GM04504 (cell line): ENCODE results near the gene SHOX.
"Not testable (repeated sequence)": the region's sequence is repeated elsewhere in the genome, so short reads cannot be mapped to it uniquely, and the experiment has no call there.

Source experiments
- DNase-seq: peaks from one replicate; pipeline ENCODE4 v3.0.0-alpha.2; 2012; ENCODE audit warnings: low read depth

SHOX gene

DNA sequence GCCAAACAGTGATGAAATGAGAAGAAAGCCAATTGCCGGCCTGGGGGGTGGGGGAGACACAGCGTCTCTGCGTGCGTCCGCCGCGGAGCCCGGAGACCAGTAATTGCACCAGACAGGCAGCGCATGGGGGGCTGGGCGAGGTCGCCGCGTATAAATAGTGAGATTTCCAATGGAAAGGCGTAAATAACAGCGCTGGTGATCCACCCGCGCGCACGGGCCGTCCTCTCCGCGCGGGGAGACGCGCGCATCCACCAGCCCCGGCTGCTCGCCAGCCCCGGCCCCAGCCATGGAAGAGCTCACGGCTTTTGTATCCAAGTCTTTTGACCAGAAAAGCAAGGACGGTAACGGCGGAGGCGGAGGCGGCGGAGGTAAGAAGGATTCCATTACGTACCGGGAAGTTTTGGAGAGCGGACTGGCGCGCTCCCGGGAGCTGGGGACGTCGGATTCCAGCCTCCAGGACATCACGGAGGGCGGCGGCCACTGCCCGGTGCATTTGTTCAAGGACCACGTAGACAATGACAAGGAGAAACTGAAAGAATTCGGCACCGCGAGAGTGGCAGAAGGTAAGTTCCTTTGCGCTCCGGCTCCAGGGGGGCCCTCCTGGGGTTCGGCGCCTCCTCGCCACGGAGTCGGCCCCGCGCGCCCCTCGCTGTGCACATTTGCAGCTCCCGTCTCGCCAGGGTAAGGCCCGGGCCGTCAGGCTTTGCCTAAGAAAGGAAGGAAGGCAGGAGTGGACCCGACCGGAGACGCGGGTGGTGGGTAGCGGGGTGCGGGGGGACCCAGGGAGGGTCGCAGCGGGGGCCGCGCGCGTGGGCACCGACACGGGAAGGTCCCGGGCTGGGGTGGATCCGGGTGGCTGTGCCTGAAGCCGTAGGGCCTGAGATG is at the start of gene SHOX:
TSS of gene SHOX (plus strand) at position 180 of the 885 bp plus-strand sequence. CDS start at position 287, 107 bp downstream.
- DNase-seq: no peak

DNA sequence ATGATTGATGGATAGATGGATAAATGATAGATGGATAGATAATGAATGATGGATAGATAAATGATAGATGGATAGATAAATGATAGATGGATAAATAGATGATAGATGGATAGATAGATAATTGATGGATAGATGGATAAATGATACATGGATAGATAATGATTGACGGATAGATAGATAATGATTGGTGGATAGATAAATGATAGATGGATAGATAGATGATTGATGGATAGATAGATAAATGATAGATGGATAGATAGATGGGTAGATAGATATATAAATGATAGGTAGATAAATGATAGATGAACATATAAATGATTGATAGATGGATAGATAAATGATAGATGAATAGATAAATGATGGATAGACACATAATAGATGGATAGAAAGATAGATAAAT is 49.5 kb upstream of the SHOX start:
- no peak for DNase-seq

DNA sequence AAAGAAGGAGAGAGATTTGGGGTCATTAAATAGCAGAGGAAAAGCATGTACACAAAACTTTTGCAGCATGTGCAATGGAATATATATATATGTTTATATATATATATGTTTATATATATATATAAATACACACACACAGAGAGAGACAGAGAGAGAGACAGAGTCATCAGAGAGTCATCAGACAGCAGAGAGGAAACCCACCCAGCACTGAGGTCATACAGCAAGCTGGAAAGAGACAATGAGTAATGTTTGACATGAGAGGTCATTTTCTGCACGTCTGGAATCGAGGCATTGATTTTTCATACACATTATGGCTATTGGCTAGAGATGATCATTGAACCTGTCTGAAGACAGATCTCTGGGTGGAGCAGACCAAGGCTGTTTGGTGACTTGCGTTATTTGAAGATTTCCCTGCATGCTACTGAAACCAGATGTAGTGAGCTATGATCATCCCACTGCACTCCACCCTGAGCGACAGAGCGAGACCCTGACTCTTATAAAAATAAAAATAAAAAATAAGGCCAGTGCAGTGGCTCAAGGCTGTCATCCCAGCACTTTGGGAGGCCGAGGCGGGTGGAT is 48.8 kb upstream of the SHOX start:
- no peak for DNase-seq

DNA sequence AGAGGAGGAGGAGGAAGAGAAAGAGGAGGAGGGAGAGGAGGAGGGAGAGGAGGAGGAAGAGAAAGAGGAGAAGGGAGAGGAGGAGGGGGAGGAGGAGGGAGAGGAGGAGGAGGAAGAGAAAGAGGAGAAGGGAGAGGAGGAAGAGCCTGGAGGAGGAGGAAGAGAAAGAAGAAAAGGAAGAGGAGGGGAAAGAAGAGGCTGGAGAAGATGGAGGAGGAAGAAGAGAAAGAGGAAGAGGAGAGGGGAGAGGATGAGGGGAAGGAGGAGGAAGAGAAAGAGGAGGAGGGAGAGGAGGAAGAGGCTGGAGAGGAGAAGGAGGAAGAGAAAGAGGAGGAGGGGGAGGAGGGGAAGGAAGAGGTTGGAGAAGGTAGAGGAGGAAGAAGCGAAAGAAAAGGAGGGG is 46.0 kb upstream of the SHOX start:
- no peak for DNase-seq

DNA sequence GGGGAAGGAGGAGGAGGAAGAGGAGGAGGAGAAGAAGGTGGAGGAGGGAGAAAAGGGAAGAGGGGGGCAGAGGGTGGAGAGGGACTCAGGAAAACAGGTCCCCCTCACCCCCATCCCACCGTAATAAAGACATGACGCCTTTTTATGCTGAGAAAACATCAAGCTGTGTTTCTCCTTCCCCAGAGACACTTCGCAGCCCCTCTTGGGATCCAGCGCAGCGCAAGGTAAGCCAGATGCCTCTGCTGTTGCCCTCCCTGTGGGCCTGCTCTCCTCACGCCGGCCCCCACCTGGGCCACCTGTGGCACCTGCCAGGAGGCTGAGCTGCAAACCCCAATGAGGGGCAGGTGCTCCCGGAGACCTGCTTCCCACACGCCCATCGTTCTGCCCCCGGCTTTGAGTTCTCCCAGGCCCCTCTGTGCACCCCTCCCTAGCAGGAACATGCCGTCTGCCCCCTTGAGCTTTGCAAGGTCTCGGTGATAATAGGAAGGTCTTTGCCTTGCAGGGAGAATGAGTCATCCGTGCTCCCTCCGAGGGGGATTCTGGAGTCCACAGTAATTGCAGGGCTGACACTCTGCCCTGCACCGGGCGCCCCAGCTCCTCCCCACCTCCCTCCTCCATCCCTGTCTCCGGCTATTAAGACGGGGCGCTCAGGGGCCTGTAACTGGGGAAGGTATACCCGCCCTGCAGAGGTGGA is 45.3 kb upstream of the SHOX start:
- DNase-seq: no peak

DNA sequence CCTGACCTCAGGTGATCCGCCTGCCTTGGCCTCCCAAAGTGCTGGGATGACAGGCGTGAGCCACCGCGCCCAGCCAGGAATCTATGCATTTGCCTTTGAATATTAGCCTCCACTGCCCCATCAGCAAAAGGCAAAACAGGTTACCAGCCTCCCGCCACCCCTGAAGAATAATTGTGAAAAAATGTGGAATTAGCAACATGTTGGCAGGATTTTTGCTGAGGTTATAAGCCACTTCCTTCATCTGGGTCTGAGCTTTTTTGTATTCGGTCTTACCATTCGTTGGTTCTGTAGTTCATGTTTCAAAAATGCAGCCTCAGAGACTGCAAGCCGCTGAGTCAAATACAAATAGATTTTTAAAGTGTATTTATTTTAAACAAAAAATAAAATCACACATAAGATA is 44.2 kb upstream of the SHOX start:
- no peak for DNase-seq

DNA sequence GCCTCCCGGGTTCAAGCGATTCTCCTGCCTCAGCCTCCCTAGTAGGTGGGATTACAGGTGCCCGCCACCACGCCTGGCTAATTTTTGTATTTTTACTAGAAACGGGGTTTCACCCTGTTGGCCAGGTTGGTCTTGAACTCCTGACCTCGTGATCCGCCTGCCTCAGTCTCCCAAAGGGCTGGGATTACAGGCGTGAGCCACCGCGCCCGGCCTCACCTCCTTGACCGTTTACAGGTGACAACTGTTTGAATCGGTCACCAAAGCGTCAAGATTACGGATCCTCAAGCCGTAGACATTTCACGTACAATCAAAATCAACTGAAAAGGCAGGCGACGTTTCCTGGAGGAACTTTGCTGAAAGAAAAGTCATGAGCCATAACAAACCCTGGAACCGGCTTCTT is 41.3 kb upstream of the SHOX start:
- not testable (repeated sequence) for DNase-seq

DNA sequence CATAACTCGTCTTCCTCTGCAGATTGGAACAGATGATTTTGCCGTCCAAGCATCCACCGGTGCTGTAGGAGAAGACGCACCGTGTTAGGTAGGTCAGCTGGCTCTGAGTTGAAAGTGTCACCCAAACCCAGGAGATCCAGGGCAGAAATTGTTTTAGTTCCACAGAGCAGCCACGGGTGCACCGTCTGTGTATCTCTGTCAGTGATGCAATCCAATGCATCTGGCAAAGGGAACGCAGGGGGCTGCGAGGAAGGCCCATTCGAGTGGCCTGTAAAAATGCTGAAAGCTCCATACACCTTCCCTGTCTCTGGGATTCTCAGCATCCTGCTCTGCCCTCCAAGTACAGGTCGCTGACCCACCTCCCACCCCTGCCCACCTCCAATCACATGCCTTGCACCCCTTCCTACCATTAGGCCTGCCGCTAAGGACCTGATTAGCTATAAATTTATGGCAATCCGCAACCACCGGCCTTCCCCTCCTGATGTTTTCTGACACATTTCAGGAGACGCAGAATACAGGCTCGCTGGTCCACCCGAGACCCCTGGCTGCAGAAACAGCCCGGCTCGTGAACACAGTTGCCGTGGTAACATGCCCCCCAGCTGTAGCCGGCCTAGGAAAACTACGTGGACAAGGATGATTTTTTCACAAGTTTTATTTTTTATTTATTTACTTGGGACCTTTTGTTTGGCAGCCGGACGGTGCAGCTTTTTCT is 39.7 kb upstream of the SHOX start:
- no peak for DNase-seq

DNA sequence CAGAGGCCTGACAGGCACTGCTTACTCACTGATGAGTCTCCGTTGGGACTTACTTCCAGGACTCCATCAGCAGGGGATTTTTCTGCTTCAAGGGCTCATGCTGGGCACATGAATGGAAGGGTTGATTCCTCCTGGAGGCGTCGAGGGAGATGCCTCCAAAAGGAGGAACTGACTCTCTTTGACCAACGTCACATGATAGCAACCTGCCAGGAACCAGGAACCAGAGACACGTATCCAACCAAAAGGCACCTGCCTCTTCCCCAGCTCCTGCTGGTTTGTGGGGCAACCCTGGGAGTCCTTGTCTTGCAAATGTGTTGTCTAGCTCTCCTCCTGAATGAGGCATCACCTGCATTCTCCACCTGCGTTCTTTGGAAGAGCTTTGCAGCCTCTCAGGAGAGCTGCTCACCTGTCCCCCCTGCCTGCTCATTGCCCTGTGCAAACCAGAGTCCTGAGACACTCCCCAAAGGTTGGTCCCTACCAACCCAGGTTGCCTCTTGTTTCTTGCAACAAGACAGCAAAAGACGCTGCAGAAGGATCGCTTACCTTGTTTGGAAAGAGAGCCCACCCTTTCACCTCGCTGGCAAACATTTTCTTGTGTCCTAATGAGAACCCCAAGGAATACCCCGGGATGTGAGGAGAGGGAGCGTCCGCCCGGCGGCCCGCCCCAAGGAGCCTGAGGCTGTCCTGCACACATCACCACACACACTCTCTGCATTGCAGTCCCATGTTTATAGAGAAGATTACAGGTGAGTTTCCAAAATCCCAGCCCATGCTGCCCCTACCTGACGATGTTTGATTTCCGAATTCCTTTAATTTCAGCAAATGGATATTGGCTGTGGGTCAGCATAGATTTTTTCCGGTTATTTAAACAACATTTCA is 30.5 kb upstream of the SHOX start:
- DNase-seq: no peak

DNA sequence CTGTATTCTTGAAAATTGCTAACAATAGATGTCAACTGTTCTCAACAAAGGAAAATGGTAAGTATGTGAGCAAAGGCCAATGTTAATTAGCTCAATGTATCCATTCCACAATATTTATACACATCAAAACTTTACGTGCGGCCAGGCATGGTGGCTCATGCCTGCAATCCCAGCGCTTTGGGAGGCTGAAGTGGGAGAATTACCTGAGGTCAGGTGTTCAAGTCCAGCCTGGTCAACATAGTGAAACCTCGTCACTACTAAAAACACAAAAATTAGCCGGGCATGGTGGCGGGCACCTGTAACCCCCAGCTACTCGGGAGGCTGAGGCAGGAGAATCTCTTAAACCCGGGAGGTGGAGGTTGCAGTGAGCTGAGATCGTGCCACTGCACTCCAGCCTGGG is 27.6 kb upstream of the SHOX start:
- not testable (repeated sequence) for DNase-seq

DNA sequence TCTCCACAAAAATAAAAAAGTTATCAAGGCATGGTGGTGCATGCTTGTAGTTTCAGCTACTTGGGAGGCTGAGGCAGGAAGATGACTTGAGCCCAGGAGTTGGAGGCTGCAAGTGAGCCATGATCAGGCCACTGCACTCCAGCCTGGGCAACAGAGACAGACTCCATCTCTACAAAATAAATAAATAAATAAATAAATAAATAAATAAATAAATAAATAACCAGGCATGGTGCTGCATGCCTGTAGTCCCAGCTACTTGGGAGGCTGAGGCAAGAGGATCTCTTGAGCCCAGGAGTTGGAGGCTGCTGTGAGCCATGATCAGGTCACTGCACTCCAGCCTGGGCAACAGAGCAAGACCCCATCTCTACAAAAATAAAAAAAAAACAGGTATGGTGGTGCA is 26.0 kb upstream of the SHOX start:
- DNase-seq: not testable (repeated sequence)

DNA sequence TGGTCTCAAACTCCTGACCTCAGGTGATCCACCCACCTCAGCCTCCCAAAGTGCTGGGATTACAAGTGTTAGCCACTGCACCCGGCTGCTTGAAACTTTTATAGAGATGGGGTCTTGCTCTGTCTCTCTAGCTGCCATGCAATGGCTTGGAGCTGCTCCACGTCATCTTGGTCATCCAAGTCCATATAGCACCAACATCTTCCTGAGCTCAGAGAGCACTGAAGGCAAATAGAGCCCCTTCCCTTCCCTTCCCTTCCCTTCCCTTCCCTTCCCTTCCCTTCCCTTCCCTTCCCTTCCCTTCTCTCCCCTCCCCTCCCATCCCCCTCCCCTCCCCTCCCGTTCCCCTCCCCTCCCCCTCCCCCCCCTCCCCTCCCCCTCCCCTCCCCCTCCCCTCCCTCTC is 22.5 kb upstream of the SHOX start:
- DNase-seq: not testable (repeated sequence)

DNA sequence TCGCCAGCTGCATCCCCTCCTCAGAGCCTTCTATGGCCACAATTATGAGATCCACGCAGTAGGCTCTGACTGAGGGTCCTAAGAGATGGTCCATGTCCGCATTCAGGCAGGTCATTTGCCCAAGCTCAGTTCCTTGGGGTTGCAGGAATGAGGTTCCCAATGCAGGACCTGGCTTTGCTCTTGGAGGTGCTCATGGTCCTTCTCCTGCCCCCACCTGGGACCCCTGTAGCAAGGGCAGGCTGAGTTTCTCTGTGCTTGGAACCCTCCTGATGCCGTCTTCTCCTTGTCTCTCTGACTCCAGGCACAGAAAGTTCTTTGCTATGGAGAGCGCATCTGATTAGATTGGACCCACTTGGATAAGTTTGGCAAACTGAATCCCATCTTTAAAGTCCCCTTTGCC is 16.5 kb upstream of the SHOX start:
- no peak for DNase-seq

DNA sequence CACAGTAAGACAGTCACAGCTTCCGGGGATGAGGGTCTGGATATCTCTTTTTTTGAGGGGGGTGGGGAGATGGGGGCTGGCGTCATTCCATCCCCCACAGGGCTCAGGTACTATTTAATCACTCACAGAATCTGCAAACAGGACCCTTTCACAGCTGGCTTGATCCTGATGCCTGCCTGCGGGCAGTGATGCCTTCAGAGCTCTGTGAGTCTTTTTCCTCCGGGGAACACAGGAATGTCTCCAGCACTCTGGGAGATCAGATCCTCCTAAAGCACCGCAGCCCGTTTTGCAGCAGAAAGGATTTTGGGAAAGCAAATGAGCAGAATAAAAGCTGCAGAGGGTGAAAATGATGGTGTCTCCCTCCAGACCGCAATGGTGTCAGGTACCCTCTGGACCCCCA is 13.2 kb upstream of the SHOX start:
- DNase-seq: no peak

DNA sequence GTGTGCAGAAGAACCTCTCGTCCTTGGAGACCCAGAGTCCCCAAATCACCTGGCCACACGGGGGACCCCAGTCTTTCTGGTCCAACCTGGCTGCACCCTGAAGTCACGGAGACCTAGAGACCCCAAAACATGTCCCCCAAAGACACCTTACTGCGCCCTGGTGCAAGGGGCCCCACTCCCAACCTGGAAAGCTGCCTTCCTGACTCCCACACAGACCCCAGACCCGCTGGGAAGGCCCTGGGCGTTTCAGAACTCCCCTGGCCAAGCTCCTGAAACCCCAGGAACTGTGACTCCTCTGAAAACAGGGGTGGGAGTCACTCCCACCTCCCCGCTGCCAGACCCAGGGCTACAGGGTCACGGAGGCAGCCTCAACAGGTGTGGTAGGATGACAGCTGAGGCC is 12.7 kb upstream of the SHOX start:
- DNase-seq: no peak

DNA sequence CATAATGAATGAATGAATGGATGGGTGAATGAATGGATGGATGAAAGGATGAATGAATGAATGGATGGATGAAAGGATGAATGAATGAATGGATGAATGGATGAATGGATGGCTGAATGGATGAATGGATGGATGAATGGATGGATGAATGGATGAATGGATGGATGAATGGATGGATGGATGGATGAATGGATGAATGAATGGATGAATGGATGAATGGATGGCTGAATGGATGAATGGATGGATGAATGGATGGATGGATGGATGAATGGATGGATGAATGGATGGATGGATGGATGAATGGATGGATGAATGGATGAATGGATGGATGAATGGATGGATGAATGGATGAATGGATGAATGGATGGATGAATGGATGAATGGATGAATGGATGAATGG is 12.3 kb upstream of the SHOX start:
- DNase-seq: not testable (repeated sequence)

DNA sequence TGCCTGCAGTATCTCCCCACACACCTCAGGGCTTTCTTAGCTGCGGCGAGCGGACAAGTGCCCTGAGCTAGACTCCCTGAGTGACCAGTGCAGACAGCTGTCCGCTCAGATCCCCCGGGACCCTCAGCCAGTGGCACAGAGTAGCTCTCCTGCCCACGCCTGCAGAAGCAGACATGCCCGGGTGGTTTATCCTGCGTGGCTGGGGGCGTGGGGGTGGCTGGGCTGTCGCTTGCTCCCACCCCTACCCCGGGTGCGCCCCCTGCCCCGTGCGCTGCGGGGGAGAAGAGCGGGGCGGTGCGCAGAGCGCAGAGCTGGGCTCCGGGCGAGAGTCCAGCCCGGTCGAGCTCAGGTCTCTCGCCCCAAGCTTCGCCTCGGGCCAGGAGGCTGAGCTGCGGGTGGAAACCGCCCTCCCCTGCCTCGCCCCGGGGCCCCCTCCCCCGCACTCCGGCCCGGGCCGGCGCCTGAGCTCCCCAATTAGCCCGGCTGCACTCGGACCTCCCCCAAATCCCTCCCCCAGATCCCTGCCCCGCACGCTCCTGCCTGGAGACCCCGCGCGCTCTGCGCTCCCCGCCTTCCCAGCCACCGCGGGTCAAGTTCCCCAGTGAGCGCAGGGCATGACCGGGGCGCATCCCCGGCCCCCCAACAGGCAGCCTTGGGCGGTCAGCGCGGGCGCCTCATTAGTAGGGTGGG is 11.7 kb upstream of the SHOX start:
- DNase-seq: no peak

DNA sequence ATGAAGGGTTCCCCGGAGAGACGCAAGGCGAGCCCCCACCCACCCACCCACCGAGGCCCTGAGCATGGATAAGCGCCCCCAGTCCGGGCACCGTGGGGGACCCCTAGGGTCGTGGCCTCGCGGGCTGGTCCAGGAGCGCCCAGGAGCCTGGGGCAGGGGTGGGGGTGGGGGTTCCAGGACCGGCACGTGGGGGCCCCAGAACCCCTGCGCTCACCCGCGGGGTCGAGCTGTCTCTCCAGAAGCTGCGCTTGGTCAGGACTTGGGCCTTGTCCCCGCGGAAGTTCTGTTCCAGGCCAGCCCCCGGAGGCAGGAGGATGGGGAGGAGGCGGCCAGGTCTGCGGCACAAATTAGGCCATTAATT is 11.2 kb upstream of the SHOX start:
- DNase-seq: no peak

DNA sequence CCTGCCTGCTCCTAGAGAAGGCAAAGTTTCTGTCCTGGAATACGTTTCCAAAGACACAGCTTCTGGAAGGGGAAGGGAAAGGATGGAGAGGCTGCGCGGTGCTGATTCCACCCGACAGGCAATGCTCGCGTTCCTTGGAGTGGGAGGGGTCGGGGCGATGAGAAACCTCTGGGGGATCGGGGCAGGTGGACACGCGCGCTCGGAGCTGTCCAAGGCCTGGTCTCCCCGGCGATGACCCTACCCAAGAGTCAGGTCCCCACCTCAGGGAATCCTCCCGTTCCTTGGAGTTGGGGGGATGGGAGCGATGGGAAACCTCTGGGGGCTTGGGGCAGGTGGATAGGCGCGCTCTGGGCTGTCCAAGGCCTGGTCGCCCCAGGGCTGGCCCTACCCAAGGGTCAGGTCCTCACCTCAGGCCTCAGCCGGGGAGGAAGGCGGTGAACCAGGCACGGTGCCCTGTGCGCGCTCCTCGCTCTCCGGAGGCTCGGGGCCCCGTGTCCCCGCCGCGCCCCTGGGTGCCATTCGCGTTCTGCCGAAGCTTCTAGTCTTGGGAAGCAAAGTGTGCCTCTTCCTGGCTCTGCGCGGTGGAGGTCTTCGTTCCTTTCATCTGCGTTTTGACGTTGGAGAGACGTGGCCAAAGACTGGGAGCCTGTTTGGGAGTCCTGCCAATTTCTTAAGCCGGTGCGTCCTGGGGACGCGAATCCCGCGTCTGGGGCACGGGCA is 10.6 kb upstream of the SHOX start:
- no peak for DNase-seq
